Measurements from ENCODE around the gene KCNK3. TPM values are rescaled to one million over a fixed set of nuclear protein-coding genes. Genes with fewer than 3 reads are reported as not detected.
"Not testable (repeated sequence)": the region's sequence is repeated elsewhere in the genome, so short reads cannot be mapped to it uniquely, and the experiment has no call there.

Gene KCNK3
- total RNA-seq, 2 experiments from 2014 or later = not detected

GRCh38 chr2:26744953-26745352 is 52.4 kb downstream of the KCNK3 start:
- no TSS peak for BruUV-seq (replicated peaks)
- no peak overlapping the region for H3K4me3 ChIP-seq (ENCODE audit: low read depth, low read length, poor library complexity, severe bottlenecking)
- H3K4me1 ChIP-seq (ENCODE audit: insufficient read depth, low read length, poor library complexity, severe bottlenecking) = peaks cover 8% of the 10 kb centered on the region
- no peaks in the 10 kb centered on the region for H3K36me3 ChIP-seq (ENCODE audit: insufficient read depth, low read length)
- H3K27ac ChIP-seq (ENCODE audit: low read depth, low read length, poor library complexity, severe bottlenecking) = no peak overlapping the region
- no peak for DNase-seq (ENCODE audit: low spot score)
- intact Hi-C loops (cut with micrococcal nuclease; ENCODE audit: unreplicated experiment) = loop anchor here (1.0 kb wide), 1 partner anchor 140 kb away; no protein-coding TSS in a partner anchor
- H2AFZ ChIP-seq (ENCODE audit: low read length) = no peak overlapping the region
- H3K9me2 ChIP-seq (ENCODE audit: insufficient read depth, low read length) = no peaks in the 10 kb centered on the region
- H4K20me1 ChIP-seq (ENCODE audit: insufficient read depth, low read length) = no peaks in the 10 kb centered on the region
- POLR2A ChIA-PET = interaction anchor here (0.7 kb wide), 1 partner anchor 10 kb away, joined by 3 read pairs; no protein-coding TSS in a partner anchor
- H3K4me2 ChIP-seq (ENCODE audit: low read length) = no peak overlapping the region
- CTCF ChIA-PET (ENCODE audit: unreplicated experiment) = no interaction called here
- no peaks in the 10 kb centered on the region for H3K79me2 ChIP-seq (ENCODE audit: insufficient read depth, low read depth, low read length)
- TF ChIP-seq CTCF (conservative IDR thresholded peaks at IDR 0.05; ENCODE audit: low read length) = no peak
- no peak for TF ChIP-seq EZH2phosphoT487 (IDR thresholded peaks at IDR 0.05; ENCODE audit: borderline replicate concordance, low read depth, low read length)
- no peaks in the 10 kb centered on the region for H3K9me3 ChIP-seq (ENCODE audit: low read length)

GRCh38 chr2:26745609-26746327 is 53.2 kb downstream of the KCNK3 start:
- Histone ChIP-seq H3K4me1 (ENCODE audit: insufficient read depth, low read length, poor library complexity, severe bottlenecking) (peaks cover 13% of the 10 kb centered on the region), H3K9me3 (ENCODE audit: low read length) (no peaks in the 10 kb centered on the region), H3K9me2 (ENCODE audit: insufficient read depth, low read length) (no peaks in the 10 kb centered on the region), H3K79me2 (ENCODE audit: insufficient read depth, low read depth, low read length) (peaks cover 3% of the 10 kb centered on the region; the same call in 1 of the 2 replicates), H3K4me2 (ENCODE audit: low read length) (peak overlapping the region; percentile 30; the same call in 1 of the 2 replicates), H2AFZ (ENCODE audit: low read length) (no peak overlapping the region), H3K36me3 (ENCODE audit: insufficient read depth, low read length) (no peaks in the 10 kb centered on the region), H3K27ac (ENCODE audit: low read depth, low read length, poor library complexity, severe bottlenecking) (no peak overlapping the region), H3K4me3 (ENCODE audit: low read depth, low read length, poor library complexity, severe bottlenecking) (no peak overlapping the region), H4K20me1 (ENCODE audit: insufficient read depth, low read length) (no peaks in the 10 kb centered on the region)
- ChIA-PET CTCF (ENCODE audit: unreplicated experiment) (no interaction called here), POLR2A (interaction anchor here (0.6 to 0.7 kb wide), 2 partner anchors 9 to 326 kb away, joined by 3 read pairs; no protein-coding TSS in a partner anchor)
- TF ChIP-seq CTCF (conservative IDR thresholded peaks at IDR 0.05; ENCODE audit: low read length) = peak; percentile 96
- TF ChIP-seq EZH2phosphoT487 (IDR thresholded peaks at IDR 0.05; ENCODE audit: borderline replicate concordance, low read depth, low read length) = no peak
- intact Hi-C loops (cut with micrococcal nuclease; ENCODE audit: unreplicated experiment) = loop anchor here (1.0 kb wide), 1 partner anchor 140 kb away; no protein-coding TSS in a partner anchor
- no TSS peak for BruUV-seq (replicated peaks)
- DNase-seq (ENCODE audit: low spot score) = peak; percentile 86

- H3K36me3 ChIP-seq (ENCODE audit: insufficient read depth, low read length) = no peaks in the 10 kb centered on the region; the same call in 1 of the 2 replicates
- no peak for TF ChIP-seq EZH2phosphoT487 (IDR thresholded peaks at IDR 0.05; ENCODE audit: borderline replicate concordance, low read depth, low read length)
- TF ChIP-seq CTCF (conservative IDR thresholded peaks at IDR 0.05; ENCODE audit: low read length) = no peak
- no peak overlapping the region for H3K4me3 ChIP-seq (ENCODE audit: low read depth, low read length, poor library complexity, severe bottlenecking)
- peaks cover 25% of the 10 kb centered on the region for H3K4me1 ChIP-seq (ENCODE audit: insufficient read depth, low read length, poor library complexity, severe bottlenecking)
- intact Hi-C loops (cut with micrococcal nuclease; ENCODE audit: unreplicated experiment) = no loop called here
- H2AFZ ChIP-seq (ENCODE audit: low read length) = no peak overlapping the region
- no peaks in the 10 kb centered on the region for H3K9me3 ChIP-seq (ENCODE audit: low read length)
- H3K4me2 ChIP-seq (ENCODE audit: low read length) = no peak overlapping the region
- no TSS peak for BruUV-seq (replicated peaks)
- ChIA-PET POLR2A (no interaction called here), CTCF (ENCODE audit: unreplicated experiment) (no interaction called here)
- H3K79me2 ChIP-seq (ENCODE audit: insufficient read depth, low read depth, low read length) = peaks cover 8% of the 10 kb centered on the region; the same call in 1 of the 2 replicates
- H3K9me2 ChIP-seq (ENCODE audit: insufficient read depth, low read length) = no peaks in the 10 kb centered on the region
- no peak overlapping the region for H3K27ac ChIP-seq (ENCODE audit: low read depth, low read length, poor library complexity, severe bottlenecking)
- H4K20me1 ChIP-seq (ENCODE audit: insufficient read depth, low read length) = no peaks in the 10 kb centered on the region
- no peak for DNase-seq (ENCODE audit: low spot score)
Measured at GRCh38 chr2:26746934-26747333, 54.4 kb downstream of the KCNK3 start.

- H3K4me2 ChIP-seq (ENCODE audit: low read length) = peak overlapping the region; percentile 84
- H3K36me3 ChIP-seq (ENCODE audit: insufficient read depth, low read length); BruUV-seq (replicated peaks); H3K79me2 ChIP-seq (ENCODE audit: insufficient read depth, low read depth, low read length); intact Hi-C loops (cut with micrococcal nuclease; ENCODE audit: unreplicated experiment); H3K9me2 ChIP-seq (ENCODE audit: insufficient read depth, low read length); H3K9me3 ChIP-seq (ENCODE audit: low read length); CTCF ChIA-PET (ENCODE audit: unreplicated experiment); H4K20me1 ChIP-seq (ENCODE audit: insufficient read depth, low read length): not testable (repeated sequence)
- peak; percentile 59 for DNase-seq (ENCODE audit: low spot score)
- H3K4me1 ChIP-seq (ENCODE audit: insufficient read depth, low read length, poor library complexity, severe bottlenecking) = peaks cover 48% of the 10 kb centered on the region
- peak overlapping the region; percentile 65 for H3K4me3 ChIP-seq (ENCODE audit: low read depth, low read length, poor library complexity, severe bottlenecking)
- H3K27ac ChIP-seq (ENCODE audit: low read depth, low read length, poor library complexity, severe bottlenecking) = peak overlapping the region; percentile 23
- POLR2A ChIA-PET = interaction anchor here (0.7 kb wide), 2 partner anchors 22 to 153 kb away, joined by 3 to 4 read pairs; no protein-coding TSS in a partner anchor
- H2AFZ ChIP-seq (ENCODE audit: low read length) = peak overlapping the region; percentile 83
Measured at GRCh38 chr2:26749787-26750420, 57.4 kb downstream of the KCNK3 start.
